Uterus (tissue), 2 donors: ENCODE data around the gene FDX1.

Experiments used
- POLR2A ChIP-seq, 2 donors: fragments of 450-650 bp; IDR thresholded peaks; one replicate each; pipeline ENCODE4 v1.6.1; 2016; ENCODE audit warnings: antibody characterized with exemption in 2 of 2, mild to moderate bottlenecking in 1 of 2, moderate library complexity in 1 of 2
- TF ChIP-seq, protein P1 (sequence below), 4 experiments: fragments of 200-600 bp in 2 of 4; fragments of 450-650 bp in 2 of 4; sonication (generic) in 2 of 4; IDR thresholded peaks; one replicate each; pipeline ENCODE4 v1.5.1; 2016 to 2019; ENCODE audit warnings: antibody characterized with exemption in 4 of 4, mild to moderate bottlenecking in 2 of 4, moderate library complexity in 1 of 4

DNA sequence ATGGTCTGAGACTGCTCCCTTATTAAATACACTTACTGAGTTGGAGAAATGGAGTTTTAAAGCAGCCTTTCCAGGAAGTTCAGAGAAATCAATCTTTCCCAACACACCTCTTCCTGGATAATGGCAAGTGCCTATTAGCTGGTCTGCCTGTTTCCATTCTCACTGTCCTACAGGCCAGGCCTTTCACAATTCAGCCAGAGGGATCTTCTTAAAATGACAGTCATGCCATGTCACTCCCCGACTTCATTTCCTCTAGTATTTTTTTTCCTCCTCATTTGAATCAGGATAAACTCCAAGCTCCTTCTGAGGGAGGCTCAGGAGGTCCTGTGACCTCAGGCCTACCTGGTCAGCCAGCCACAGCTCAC lies 62.6 kb downstream of the FDX1 start:
- TF ChIP-seq, protein P1, sequence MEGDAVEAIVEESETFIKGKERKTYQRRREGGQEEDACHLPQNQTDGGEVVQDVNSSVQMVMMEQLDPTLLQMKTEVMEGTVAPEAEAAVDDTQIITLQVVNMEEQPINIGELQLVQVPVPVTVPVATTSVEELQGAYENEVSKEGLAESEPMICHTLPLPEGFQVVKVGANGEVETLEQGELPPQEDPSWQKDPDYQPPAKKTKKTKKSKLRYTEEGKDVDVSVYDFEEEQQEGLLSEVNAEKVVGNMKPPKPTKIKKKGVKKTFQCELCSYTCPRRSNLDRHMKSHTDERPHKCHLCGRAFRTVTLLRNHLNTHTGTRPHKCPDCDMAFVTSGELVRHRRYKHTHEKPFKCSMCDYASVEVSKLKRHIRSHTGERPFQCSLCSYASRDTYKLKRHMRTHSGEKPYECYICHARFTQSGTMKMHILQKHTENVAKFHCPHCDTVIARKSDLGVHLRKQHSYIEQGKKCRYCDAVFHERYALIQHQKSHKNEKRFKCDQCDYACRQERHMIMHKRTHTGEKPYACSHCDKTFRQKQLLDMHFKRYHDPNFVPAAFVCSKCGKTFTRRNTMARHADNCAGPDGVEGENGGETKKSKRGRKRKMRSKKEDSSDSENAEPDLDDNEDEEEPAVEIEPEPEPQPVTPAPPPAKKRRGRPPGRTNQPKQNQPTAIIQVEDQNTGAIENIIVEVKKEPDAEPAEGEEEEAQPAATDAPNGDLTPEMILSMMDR (IDR thresholded peaks at IDR 0.05) = no peak
- no peak for TF ChIP-seq POLR2A (IDR thresholded peaks at IDR 0.05)
